Measurements from ENCODE around the gene ATXN2L. TPM values are rescaled to one million over a fixed set of nuclear protein-coding genes. Genes with fewer than 3 reads are reported as not detected.
A peak's percentile ranks its signal among the peaks of the same experiment; 100 is the strongest.

The ATXN2L gene
- total and polyA plus RNA-seq, 10 of the 15 experiments (the other 5 are each of a cell fraction or from before 2014, with no cell fraction given) = 3.5 to 210 (median 61.1) TPM

- no peak for DNase-seq (ENCODE audit: low read depth, low spot score)
These were observed 41.4 kb downstream of the ATXN2L start for GRCh38 chr16:28863929-28864793.

More at GRCh38 chr16:28863929-28864793, 41.4 kb downstream of the ATXN2L start:
- H3K4me3 ChIP-seq = peak overlapping the region; percentile 78
- ChIA-PET POLR2A (interaction anchor here (0.5 to 4.0 kb wide), 5 partner anchors 10 to 60 kb away, joined by 3 to 43 read pairs (median 4); partner anchors contain the start of genes ATXN2L, RABEP2 and TUFM), CTCF (interaction anchor here (0.8 to 3.2 kb wide), 8 partner anchors 10 to 87 kb away, joined by 3 to 21 read pairs (median 6); partner anchors contain the start of genes CD19, NFATC2IP and TUFM), RAD21 (ENCODE audit: unreplicated experiment) (interaction anchor here (1.1 to 3.8 kb wide), 7 partner anchors 9 to 81 kb away, joined by 3 to 25 read pairs (median 6); partner anchors contain the start of gene TUFM), SMC1A (ENCODE audit: uncharacterized antibody, unreplicated experiment) (interaction anchor here (1.0 to 5.3 kb wide), 8 partner anchors 14 to 83 kb away, joined by 3 to 32 read pairs (median 4); partner anchors contain the start of genes CD19 and TUFM)
- no TSS peak for BruUV-seq (replicated peaks)
- peak overlapping the region; percentile 95 for H3K4me2 ChIP-seq (ENCODE audit: control insufficient read depth, insufficient read depth)
- H4K20me1 ChIP-seq (ENCODE audit: control insufficient read depth, insufficient read depth) = no peaks in the 10 kb centered on the region
- 14% methylated on average over 34 of the region's 42 CpGs for WGBS (ENCODE audit: insufficient coverage, insufficient replicate concordance, low lambda C conversion rate, missing lambda C conversion rate)
- peaks cover 10% of the 10 kb centered on the region for H3K4me1 ChIP-seq (ENCODE audit: control insufficient read depth, insufficient read depth, low read length)
- no peak for TF ChIP-seq CBX3 (IDR thresholded peaks at IDR 0.05; ENCODE audit: borderline replicate concordance, low read depth)
- no peak for TF ChIP-seq ETV6 (conservative IDR thresholded peaks at IDR 0.05 in 1 of 2, IDR thresholded peaks at IDR 0.05 in 1 of 2; ENCODE audit: borderline replicate concordance in 1 of 2, low read depth in 1 of 2)
- TF ChIP-seq SP1 (IDR thresholded peaks at IDR 0.05; ENCODE audit: low read depth, low read length) = no peak
- TF ChIP-seq SMC3 (IDR thresholded peaks at IDR 0.05; ENCODE audit: borderline replicate concordance, low read length) = no peak
- no peak for TF ChIP-seq KDM1A (IDR thresholded peaks at IDR 0.05; ENCODE audit: borderline replicate concordance)
- TF ChIP-seq TBL1XR1 (IDR thresholded peaks at IDR 0.05; ENCODE audit: low read depth, low read length) = no peak
- no peak for TF ChIP-seq TAF1 (IDR thresholded peaks at IDR 0.05; ENCODE audit: borderline replicate concordance, low read depth, low read length)
- 0 out of 2 replicates have a peak, but pooled peaks have one; percentile 4 for TF ChIP-seq LARP7 (IDR thresholded peaks at IDR 0.05)
- TF ChIP-seq SREBF2 (IDR thresholded peaks at IDR 0.05; ENCODE audit: low read length) = no peak
- no peak for TF ChIP-seq ZNF24 (IDR thresholded peaks at IDR 0.05)
- no peak for TF ChIP-seq BRCA1 (IDR thresholded peaks at IDR 0.05; ENCODE audit: low read depth, low read length)
- TF ChIP-seq, protein P1, sequence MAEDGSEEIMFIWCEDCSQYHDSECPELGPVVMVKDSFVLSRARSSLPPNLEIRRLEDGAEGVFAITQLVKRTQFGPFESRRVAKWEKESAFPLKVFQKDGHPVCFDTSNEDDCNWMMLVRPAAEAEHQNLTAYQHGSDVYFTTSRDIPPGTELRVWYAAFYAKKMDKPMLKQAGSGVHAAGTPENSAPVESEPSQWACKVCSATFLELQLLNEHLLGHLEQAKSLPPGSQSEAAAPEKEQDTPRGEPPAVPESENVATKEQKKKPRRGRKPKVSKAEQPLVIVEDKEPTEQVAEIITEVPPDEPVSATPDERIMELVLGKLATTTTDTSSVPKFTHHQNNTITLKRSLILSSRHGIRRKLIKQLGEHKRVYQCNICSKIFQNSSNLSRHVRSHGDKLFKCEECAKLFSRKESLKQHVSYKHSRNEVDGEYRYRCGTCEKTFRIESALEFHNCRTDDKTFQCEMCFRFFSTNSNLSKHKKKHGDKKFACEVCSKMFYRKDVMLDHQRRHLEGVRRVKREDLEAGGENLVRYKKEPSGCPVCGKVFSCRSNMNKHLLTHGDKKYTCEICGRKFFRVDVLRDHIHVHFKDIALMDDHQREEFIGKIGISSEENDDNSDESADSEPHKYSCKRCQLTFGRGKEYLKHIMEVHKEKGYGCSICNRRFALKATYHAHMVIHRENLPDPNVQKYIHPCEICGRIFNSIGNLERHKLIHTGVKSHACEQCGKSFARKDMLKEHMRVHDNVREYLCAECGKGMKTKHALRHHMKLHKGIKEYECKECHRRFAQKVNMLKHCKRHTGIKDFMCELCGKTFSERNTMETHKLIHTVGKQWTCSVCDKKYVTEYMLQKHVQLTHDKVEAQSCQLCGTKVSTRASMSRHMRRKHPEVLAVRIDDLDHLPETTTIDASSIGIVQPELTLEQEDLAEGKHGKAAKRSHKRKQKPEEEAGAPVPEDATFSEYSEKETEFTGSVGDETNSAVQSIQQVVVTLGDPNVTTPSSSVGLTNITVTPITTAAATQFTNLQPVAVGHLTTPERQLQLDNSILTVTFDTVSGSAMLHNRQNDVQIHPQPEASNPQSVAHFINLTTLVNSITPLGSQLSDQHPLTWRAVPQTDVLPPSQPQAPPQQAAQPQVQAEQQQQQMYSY (CRISPR knock-in tag; IDR thresholded peaks at IDR 0.05) = no peak
- no peak for TF ChIP-seq TARDBP (IDR thresholded peaks at IDR 0.05; ENCODE audit: borderline replicate concordance)
- peak; percentile 9; the same call in 1 of the 2 replicates for TF ChIP-seq ASH2L (IDR thresholded peaks at IDR 0.05; ENCODE audit: borderline replicate concordance, low read depth)
- TF ChIP-seq GABPA (IDR thresholded peaks at IDR 0.05; ENCODE audit: low read depth) = peak; percentile 88
- peak; percentile 19 for ATAC-seq
- H3K36me3 ChIP-seq (ENCODE audit: control insufficient read depth in 2 of 2, insufficient read depth in 2 of 2, low read length in 1 of 2) = peaks cover 7% of the 10 kb centered on the region in 2 experiments
- H3K9me3 ChIP-seq (replicated peaks; ENCODE audit: control insufficient read depth, insufficient read depth, low read length) = no peaks in the 10 kb centered on the region
- intact Hi-C loops (cut with micrococcal nuclease; ENCODE audit: unreplicated experiment) (loop anchor here (2.0 kb wide), 1 partner anchor 17 kb away; the partner anchor contains the start of gene TUFM), in situ Hi-C loops (cut with MboI) (no loop called here)
- peak overlapping the region; percentile 99 for H3K27ac ChIP-seq (ENCODE audit: control insufficient read depth, insufficient read depth)
- H3K9ac ChIP-seq (ENCODE audit: control insufficient read depth, insufficient read depth, low read length) = peak overlapping the region; percentile 99
- no peaks in the 10 kb centered on the region for H3K27me3 ChIP-seq (replicated peaks in 1 of 2; ENCODE audit: control insufficient read depth in 2 of 2, insufficient read depth in 2 of 2, low read length in 1 of 2)
- peak overlapping the region; percentile 99 for H2AFZ ChIP-seq (ENCODE audit: control insufficient read depth, low read depth, low read length)
- peak; percentile 23 for FAIRE-seq
- peaks cover 33% of the 10 kb centered on the region for H3K79me2 ChIP-seq (ENCODE audit: control insufficient read depth, insufficient read depth, low read length)

All from GM12878 (cell line).